GM19452 (cell line): ENCODE data around the gene SDHD.

Experiments
- ATAC-seq: cut with Tn5 transposase; IDR thresholded peaks from one replicate; pipeline ENCODE4 v1.9.1; 2021; ENCODE audit not compliant: unreplicated experiment

Gene SDHD

GRCh38 chr11:112100462-112100861 is 13.8 kb downstream of the SDHD start:
- no peak for ATAC-seq

DNA sequence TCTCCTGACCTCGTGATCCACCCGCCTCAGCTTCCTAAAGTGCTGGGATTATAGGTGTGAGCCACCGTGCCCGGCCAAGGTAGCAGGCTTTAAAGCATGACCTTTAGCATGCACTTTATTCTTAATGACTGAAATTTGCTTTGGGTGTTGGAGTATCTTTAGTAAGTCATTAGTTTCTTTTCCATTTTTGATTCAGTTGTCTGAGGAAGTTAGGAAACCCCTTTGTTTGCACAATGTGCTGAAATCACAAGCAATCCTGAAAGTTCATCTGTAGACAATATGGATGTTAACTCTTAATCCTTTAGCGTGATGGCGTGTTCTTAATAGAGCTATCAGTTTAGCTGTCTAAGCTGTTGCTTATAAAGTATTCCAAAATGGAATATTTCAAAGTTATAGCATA is 16.8 kb downstream of the SDHD start:
- no peak for ATAC-seq

GRCh38 chr11:112106070-112106469 is 19.4 kb downstream of the SDHD start:
- no peak for ATAC-seq

- ATAC-seq = no peak
Observed at GRCh38 chr11:112113539-112114457, 27.1 kb downstream of the SDHD start.

- ATAC-seq = no peak
Observed at GRCh38 chr11:112114460-112114859, 27.8 kb downstream of the SDHD start.

DNA sequence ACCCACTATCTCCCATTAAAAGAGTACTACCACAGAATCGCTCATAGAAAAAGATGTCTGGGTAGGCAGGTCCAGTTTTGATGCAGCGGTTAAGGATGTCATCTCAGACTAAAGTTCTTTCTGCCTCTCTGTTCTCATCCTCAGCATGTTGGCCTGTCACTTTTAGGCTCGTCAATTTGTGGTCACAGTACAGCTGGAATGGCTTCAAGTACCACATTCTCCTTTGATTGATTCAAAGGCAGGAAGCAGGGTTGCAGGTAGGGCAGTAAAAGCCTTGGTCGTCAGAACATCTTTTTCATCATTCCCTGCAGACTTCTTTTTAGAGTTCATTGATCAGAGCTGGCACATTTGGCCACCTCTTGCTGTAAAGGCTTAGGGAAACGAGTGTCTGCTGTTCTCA is 28.7 kb downstream of the SDHD start:
- ATAC-seq = no peak

DNA sequence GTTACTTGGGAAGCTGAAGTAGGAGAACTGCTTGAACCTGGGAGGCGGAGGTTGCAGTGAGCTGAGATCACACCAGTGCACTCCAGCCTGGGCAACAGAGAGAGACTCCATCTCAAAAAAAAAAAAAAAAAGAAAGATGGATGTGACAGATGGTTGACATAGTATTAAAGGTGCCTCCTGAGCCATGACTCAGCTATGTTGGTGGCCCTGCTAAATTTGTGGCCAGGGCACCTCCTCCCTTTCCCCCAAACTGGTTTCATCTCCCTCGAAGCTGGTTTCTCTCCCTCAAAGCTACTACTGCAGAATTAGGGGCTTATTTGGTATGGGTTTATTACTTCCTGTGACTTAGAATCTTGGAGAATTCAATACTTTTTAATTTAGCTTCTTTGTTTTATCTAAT is 31.5 kb downstream of the SDHD start:
- no peak for ATAC-seq

DNA sequence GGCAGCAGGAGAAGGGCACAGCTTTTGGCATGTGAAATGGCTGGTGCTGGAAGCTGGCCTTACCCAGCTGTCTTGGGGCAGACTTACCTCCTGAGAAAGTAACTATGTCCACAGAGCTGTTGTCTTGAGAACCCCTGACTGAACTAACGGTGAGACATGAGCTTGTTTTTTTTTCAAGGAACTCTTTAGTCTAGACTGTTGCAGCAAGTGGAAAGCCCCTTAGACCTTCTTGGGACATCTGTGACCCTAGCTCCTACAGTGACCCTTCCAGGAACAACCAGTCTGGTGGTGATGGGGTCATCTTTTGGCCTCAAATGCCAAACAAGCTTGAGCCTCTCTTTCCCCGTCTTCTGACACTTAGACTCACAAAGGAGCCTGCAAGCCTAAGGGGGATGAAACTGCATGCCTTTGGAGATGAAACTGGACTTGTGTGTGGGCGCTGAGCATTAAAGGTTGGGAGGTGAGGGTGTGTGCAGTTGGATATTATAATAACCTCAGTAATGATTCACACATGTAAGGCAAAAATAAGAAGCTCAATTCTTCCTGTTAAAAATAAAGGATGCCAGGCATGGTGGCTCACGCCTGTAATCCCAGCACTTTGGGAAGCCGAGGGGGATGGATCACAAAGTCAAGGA is 35.4 kb downstream of the SDHD start:
- ATAC-seq = no peak

DNA sequence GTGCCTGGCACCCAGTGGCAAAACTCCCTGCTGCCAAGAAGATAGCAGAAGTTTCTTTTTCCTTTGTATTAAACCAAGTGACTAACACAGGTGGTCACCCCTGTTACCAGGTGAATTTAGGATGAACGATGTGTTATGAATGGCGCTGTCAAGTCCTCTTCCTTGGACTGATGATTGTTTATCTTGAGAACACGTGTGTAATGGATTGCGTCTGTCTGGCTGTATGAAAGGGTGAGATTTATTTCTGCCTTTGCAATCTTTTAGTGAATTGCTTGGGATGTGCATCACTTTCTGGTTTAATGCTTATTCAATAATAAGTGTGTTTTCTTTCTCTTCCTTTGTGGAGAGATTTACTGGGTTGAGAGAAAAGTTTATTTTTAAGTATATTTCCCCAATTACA is 36.5 kb downstream of the SDHD start:
- no peak for ATAC-seq

GRCh38 chr11:112127056-112127455 is 40.4 kb downstream of the SDHD start:
- no peak for ATAC-seq

DNA sequence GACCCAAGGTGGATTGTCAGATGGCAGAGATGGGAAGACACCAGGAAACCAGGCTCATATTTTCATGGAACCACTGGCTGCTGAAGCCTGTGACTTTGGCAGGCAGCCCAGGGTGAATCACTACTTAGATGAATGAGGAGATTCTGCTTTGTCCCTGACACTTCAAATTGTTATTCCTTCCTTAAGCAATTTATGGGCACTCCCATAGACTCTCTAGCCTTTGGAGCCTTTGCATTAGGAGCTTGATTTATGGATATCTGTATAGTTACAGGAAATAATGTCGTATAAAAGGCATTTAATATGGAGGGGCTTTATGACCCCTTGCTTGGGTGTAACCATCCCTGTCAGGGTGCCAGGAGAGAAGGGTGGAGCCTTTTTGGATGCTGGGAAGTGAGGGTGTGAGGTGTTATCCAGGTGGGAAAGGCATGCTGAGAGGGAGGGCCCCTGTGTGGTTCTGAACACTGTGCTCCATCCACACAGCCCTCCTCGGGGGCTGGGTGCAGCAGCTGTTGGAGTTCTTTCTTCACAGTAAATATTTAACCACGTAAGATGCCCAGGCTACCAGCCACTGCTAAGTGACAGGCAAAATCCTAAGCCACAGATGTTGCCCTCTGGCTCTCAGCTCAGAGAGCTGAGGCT is 41.9 kb downstream of the SDHD start:
- ATAC-seq = no peak

GRCh38 chr11:112129656-112130055 is 43.0 kb downstream of the SDHD start:
- no peak for ATAC-seq

- no peak for ATAC-seq
Observed at GRCh38 chr11:112132737-112133136, 46.1 kb downstream of the SDHD start.

DNA sequence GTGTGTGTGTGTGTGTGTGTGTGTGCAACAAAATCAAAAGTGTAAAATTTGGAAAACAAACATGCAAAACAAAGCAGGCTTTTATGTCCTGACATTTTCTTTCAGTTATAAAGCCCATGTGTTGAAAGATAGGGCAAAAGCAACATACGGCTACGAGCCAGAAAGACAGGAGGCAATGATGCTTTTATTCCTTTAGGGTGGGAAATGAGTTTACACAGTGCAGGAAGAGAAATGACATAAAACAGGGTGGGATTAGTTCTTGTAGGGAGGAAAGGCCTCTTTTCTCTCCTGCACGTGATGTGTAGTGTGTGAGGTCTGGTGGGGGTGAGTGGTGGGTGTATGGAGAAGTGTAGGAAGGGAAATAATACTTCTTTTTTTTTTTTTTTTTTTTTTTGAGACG is 47.8 kb downstream of the SDHD start:
- ATAC-seq = no peak

DNA sequence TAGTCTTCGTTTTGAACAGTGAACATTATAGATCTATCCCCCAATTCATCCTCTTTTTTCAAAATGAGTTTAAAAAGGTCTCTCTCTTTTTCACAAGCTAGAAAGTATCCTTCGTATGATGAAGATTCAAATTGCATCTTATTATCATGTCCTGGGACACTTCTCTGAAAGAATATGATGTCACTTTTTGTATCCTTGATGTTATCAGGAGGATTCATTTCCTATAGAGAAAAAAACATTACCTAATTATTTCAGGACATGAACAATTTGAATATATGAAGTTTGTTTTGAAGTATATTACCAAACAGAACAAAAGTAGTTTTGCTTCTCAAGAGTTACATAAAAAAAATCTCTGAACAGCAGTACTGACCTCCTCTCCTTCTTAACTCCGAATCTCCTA is 56.9 kb downstream of the SDHD start:
- no peak for ATAC-seq
